Measurements from ENCODE around the gene SBF1. TPM values are rescaled to one million over a fixed set of nuclear protein-coding genes. Genes with fewer than 3 reads are reported as not detected.
A peak's percentile ranks its signal among the peaks of the same experiment; 100 is the strongest.

SBF1 gene
- total RNA-seq, 1 donor from 2014 or later: 123 TPM

- FAIRE-seq: no peak
These were observed 30.2 kb downstream of the SBF1 start for GRCh38 chr22:50444663-50445062.

GRCh38 chr22:50443801-50444625 lies 30.8 kb downstream of the SBF1 start:
- H3K27me3 ChIP-seq (ENCODE audit: control insufficient read depth, insufficient read depth, low read length): no peaks in the 10 kb centered on the region
- peaks cover 23% of the 10 kb centered on the region for H3K36me3 ChIP-seq (ENCODE audit: control insufficient read depth, insufficient read depth, low read length)
- DNase-seq (ENCODE audit: low read depth): no peak
- no peak overlapping the region for H3K4me3 ChIP-seq (ENCODE audit: low read depth, low read length)
- FAIRE-seq: no peak
- TF ChIP-seq CTCF (IDR thresholded peaks at IDR 0.05; ENCODE audit: insufficient read depth, low read length, severe bottlenecking): no peak

More at GRCh38 chr22:50444663-50445062, 30.2 kb downstream of the SBF1 start:
- peak; percentile 34 for DNase-seq (ENCODE audit: low read depth)
- peaks cover 21% of the 10 kb centered on the region for H3K36me3 ChIP-seq (ENCODE audit: control insufficient read depth, insufficient read depth, low read length)
- no peak overlapping the region for H3K4me3 ChIP-seq (ENCODE audit: low read depth, low read length)
- no peak for TF ChIP-seq CTCF (IDR thresholded peaks at IDR 0.05; ENCODE audit: insufficient read depth, low read length, severe bottlenecking)
- H3K27me3 ChIP-seq (ENCODE audit: control insufficient read depth, insufficient read depth, low read length): no peaks in the 10 kb centered on the region

DNA sequence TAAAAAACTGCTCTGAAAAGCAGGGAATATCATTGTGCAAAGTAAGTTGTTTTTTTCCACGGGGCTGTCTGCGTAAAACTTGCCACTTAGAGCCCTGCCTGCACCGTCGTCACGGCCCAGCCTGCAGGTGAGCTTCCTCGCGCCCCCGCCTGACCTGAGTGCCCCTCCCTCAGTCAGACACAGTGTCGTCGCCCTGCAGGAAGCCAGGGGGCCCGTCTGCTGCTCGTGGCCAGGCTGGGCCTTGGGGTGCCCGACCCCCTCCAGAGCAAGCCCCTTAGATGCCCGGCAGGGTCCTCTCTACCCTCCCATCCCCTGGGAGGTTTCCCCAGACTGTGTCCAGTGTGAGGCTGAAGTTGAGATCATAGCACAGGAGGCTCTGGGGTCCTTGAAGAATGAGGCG lies 31.6 kb downstream of the SBF1 start:
- DNase-seq (ENCODE audit: low read depth) (no peak), FAIRE-seq (no peak)
- no peak for TF ChIP-seq CTCF (IDR thresholded peaks at IDR 0.05; ENCODE audit: insufficient read depth, low read length, severe bottlenecking)
- Histone ChIP-seq H3K27me3 (ENCODE audit: control insufficient read depth, insufficient read depth, low read length) (no peaks in the 10 kb centered on the region), H3K36me3 (ENCODE audit: control insufficient read depth, insufficient read depth, low read length) (peaks cover 26% of the 10 kb centered on the region), H3K4me3 (ENCODE audit: low read depth, low read length) (no peak overlapping the region)

- H3K36me3 ChIP-seq (ENCODE audit: control insufficient read depth, insufficient read depth, low read length): peaks cover 24% of the 10 kb centered on the region
- no peak for DNase-seq (ENCODE audit: low read depth)
- no peak overlapping the region for H3K4me3 ChIP-seq (ENCODE audit: low read depth, low read length)
- FAIRE-seq: no peak
- no peak for TF ChIP-seq CTCF (IDR thresholded peaks at IDR 0.05; ENCODE audit: insufficient read depth, low read length, severe bottlenecking)
- no peaks in the 10 kb centered on the region for H3K27me3 ChIP-seq (ENCODE audit: control insufficient read depth, insufficient read depth, low read length)
These were observed 33.3 kb downstream of the SBF1 start for GRCh38 chr22:50441428-50441993.

DNA sequence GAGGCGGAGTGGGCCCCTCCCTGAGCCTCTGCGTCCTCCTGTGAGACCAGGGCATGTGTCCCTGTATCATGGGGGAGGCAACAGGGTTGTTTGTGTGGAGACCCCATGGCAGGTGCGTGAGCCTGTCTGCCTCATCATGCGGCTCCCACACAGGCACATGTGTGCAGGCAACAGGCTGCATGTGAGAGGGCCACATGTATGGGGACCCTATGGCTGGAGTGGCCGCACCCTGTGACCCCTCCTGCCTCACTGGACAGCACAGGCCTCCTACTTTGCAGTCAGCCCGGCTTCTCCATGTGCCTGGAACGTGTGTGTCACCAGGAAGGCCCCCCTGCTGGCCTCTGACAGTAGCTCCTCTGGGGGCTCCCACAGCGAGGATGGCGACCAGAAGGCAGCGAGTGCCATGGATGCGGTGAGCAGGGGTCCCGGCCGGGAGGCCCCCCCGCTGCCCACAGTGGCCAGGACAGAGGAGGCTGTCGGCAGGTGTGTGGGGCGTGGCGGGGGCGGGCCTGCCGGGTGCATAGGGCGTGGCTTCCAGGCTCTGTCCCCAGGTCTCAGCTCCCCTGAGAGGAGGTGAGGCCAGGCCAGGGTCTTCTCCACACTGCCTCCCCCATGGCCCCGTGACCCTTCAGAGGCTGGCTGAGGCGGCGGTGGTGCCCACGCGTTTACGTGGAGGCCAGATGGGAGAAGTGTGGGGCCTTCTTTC lies 34.1 kb downstream of the SBF1 start:
- DNase-seq (ENCODE audit: low read depth): no peak
- no peak for FAIRE-seq

More for the DNA sequence above, 34.1 kb downstream of the SBF1 start:
- H3K36me3 ChIP-seq (ENCODE audit: control insufficient read depth, insufficient read depth, low read length): peaks cover 28% of the 10 kb centered on the region
- TF ChIP-seq CTCF (IDR thresholded peaks at IDR 0.05; ENCODE audit: insufficient read depth, low read length, severe bottlenecking): no peak
- no peaks in the 10 kb centered on the region for H3K27me3 ChIP-seq (ENCODE audit: control insufficient read depth, insufficient read depth, low read length)
- no peak overlapping the region for H3K4me3 ChIP-seq (ENCODE audit: low read depth, low read length)
